ENCODE data around the gene C10orf90. TPM values are rescaled to one million over a fixed set of nuclear protein-coding genes. Genes with fewer than 3 reads are reported as not detected.

The C10orf90 gene
- total RNA-seq, 1 experiment from 2014 or later: not detected

GRCh38 chr10:126689461-126689994 lies 19.0 kb upstream of the C10orf90 start:
- peaks cover 0 to 21% (median 15%) of the 10 kb centered on the region in 3 experiments for H3K36me3 Mint-ChIP-seq (ENCODE audit: insufficient read depth in 1 of 3, low read depth in 3 of 3)
- no peak overlapping the region for H2AFZ ChIP-seq (ENCODE audit: low read length)
- no peak for DNase-seq
- 0 out of 2 replicates have a peak, but pooled peaks cover 2% of the 10 kb centered on the region for H3K4me1 ChIP-seq (ENCODE audit: insufficient read depth, low read length)
- no peak overlapping the region for H3K4me3 Mint-ChIP-seq
- no peak overlapping the region for H2BK120ac ChIP-seq (ENCODE audit: low read depth, low read length, poor library complexity, severe bottlenecking)
- no peaks in the 10 kb centered on the region for H3K27me3 ChIP-seq (ENCODE audit: insufficient read depth, low read length)
- WGBS (ENCODE audit: extremely low coverage, insufficient read length, low lambda C conversion rate): no CpG with 5 or more reads among the region's 4 CpGs
- H3K9me3 Mint-ChIP-seq: peaks cover 14 to 30% of the 10 kb centered on the region in 2 experiments
- no peak overlapping the region for H3T11ph ChIP-seq (ENCODE audit: low read length)
- H3K27ac ChIP-seq (ENCODE audit: insufficient read length, low read depth, low read length): no peak overlapping the region
- no peak overlapping the region for H4K91ac ChIP-seq (ENCODE audit: insufficient read length, low read depth, low read length)
- H4K5ac ChIP-seq (ENCODE audit: insufficient read length, low read depth, low read length): no peak overlapping the region
- no peak overlapping the region for H3K9ac ChIP-seq (ENCODE audit: extremely low read depth, insufficient read length, low read length)
- no peak overlapping the region for H2AK5ac ChIP-seq (ENCODE audit: insufficient read length, low read length)
- H3K23ac ChIP-seq (ENCODE audit: insufficient read length, low read depth, low read length): no peak overlapping the region
- no peak overlapping the region for H3K4me2 ChIP-seq (ENCODE audit: insufficient read depth, insufficient read length, low read length)
- no peaks in the 10 kb centered on the region for H3K27me3 Mint-ChIP-seq (ENCODE audit: low read depth)
- H3K14ac ChIP-seq (ENCODE audit: insufficient read depth, low read length): peak overlapping the region; percentile 4; the same call in 1 of the 2 replicates
- H2BK12ac ChIP-seq (ENCODE audit: insufficient read length, low read depth, low read length): no peak overlapping the region
- H3K56ac ChIP-seq (ENCODE audit: insufficient read length, low read depth, low read length): no peak overlapping the region
- TF ChIP-seq CTCF (conservative IDR thresholded peaks at IDR 0.05): no peak
- H3K9me3 ChIP-seq (ENCODE audit: control insufficient read depth, low read depth, low read length): peaks cover 6% of the 10 kb centered on the region
- H2BK5ac ChIP-seq (ENCODE audit: insufficient read length, low read length): no peak overlapping the region
- no peak overlapping the region for H3K18ac ChIP-seq (ENCODE audit: insufficient read length, low read depth, low read length)
- no peaks in the 10 kb centered on the region for H3K23me2 ChIP-seq (ENCODE audit: insufficient read length, low read depth, low read length, poor library complexity, severe bottlenecking)
- no peak overlapping the region for H3K4ac ChIP-seq (ENCODE audit: low read depth, low read length)
- peaks cover 24 to 34% of the 10 kb centered on the region in 2 experiments for H3K4me1 Mint-ChIP-seq
- H3K27ac Mint-ChIP-seq: peak overlapping the region in 1 of 3 experiments; percentile 73; a peak in 1 of 7 replicates
- no peak overlapping the region for H2BK15ac ChIP-seq (ENCODE audit: low read depth, low read length)
- H4K20me1 ChIP-seq (ENCODE audit: control insufficient read depth, insufficient read depth, insufficient read length): no peaks in the 10 kb centered on the region
- H4K8ac ChIP-seq (replicated peaks; ENCODE audit: insufficient read length, low read depth, low read length): no peak overlapping the region
- no peak overlapping the region for H2BK20ac ChIP-seq (ENCODE audit: low read depth, low read length, poor library complexity, severe bottlenecking)
- H3K79me1 ChIP-seq (ENCODE audit: insufficient read depth, low read depth, low read length, poor library complexity, severe bottlenecking): no peaks in the 10 kb centered on the region
- no peaks in the 10 kb centered on the region for H3K79me2 ChIP-seq (ENCODE audit: insufficient read depth, low read length)

Data from H9 (cell line).